ENCODE data around the gene LRIT3.
"Not testable (repeated sequence)": the region's sequence is repeated elsewhere in the genome, so short reads cannot be mapped to it uniquely, and the experiment has no call there.

Gene LRIT3

GRCh38 chr4:109872065-109872464 is 24.2 kb downstream of the LRIT3 start:
- no peaks in the 10 kb centered on the region for H3K4me1 ChIP-seq (ENCODE audit: control insufficient read depth, low read depth, low read length)
- H2BK15ac ChIP-seq (replicated peaks; ENCODE audit: low read depth) = no peak overlapping the region
- H3K79me1 ChIP-seq (ENCODE audit: low read length) = no peaks in the 10 kb centered on the region
- no peak overlapping the region for H3K56ac ChIP-seq (ENCODE audit: low read length)
- H2BK120ac ChIP-seq (ENCODE audit: low read depth, low read length) = no peak overlapping the region
- H2AK5ac ChIP-seq (ENCODE audit: low read length) = no peak overlapping the region
- H3K27ac ChIP-seq (ENCODE audit: low read depth, low read length) = no peak overlapping the region
- WGBS (ENCODE audit: extremely low coverage, insufficient coverage, low lambda C conversion rate) = no CpG with 5 or more reads among the region's 2 CpGs
- H3K36me3 ChIP-seq (ENCODE audit: control insufficient read depth, insufficient read depth, low read length) = no peaks in the 10 kb centered on the region
- H3K23ac ChIP-seq (ENCODE audit: low read length) = no peak overlapping the region
- H4K5ac ChIP-seq (ENCODE audit: low read length) = no peak overlapping the region
- no peak overlapping the region for H2BK5ac ChIP-seq (ENCODE audit: low read length)
- H4K8ac ChIP-seq (ENCODE audit: low read depth, low read length) = no peak overlapping the region
- no peak overlapping the region for H3K4me2 ChIP-seq (ENCODE audit: low read length)
- no peaks in the 10 kb centered on the region for H3K79me2 ChIP-seq (ENCODE audit: control insufficient read depth, insufficient read depth, low read length)
- no peaks in the 10 kb centered on the region for H3K27me3 ChIP-seq (ENCODE audit: insufficient read depth, low read length, poor library complexity)
- H3K18ac ChIP-seq (ENCODE audit: low read length) = no peak overlapping the region
- H3K4me3 ChIP-seq (ENCODE audit: low read length) = no peak overlapping the region
- no peak for DNase-seq
- H3K9ac ChIP-seq (ENCODE audit: low read length) = no peak overlapping the region
- no peak overlapping the region for H3K4ac ChIP-seq (ENCODE audit: low read depth, low read length)

GRCh38 chr4:109872950-109873656 is 25.2 kb downstream of the LRIT3 start:
- no peaks in the 10 kb centered on the region for H3K79me2 ChIP-seq (ENCODE audit: control insufficient read depth, insufficient read depth, low read length)
- WGBS (ENCODE audit: extremely low coverage, insufficient coverage, low lambda C conversion rate) = no CpG with 5 or more reads among the region's 6 CpGs
- H3K27me3 ChIP-seq (ENCODE audit: insufficient read depth, low read length, poor library complexity) = no peaks in the 10 kb centered on the region
- H2BK15ac ChIP-seq (replicated peaks; ENCODE audit: low read depth) = no peak overlapping the region
- no peak overlapping the region for H2BK120ac ChIP-seq (ENCODE audit: low read depth, low read length)
- no peak overlapping the region for H3K18ac ChIP-seq (ENCODE audit: low read length)
- no peak for DNase-seq
- H3K4me2 ChIP-seq (ENCODE audit: low read length) = no peak overlapping the region
- no peak overlapping the region for H4K8ac ChIP-seq (ENCODE audit: low read depth, low read length)
- H3K9ac ChIP-seq (ENCODE audit: low read length) = no peak overlapping the region
- no peak overlapping the region for H3K23ac ChIP-seq (ENCODE audit: low read length)
- H3K4me1 ChIP-seq (ENCODE audit: control insufficient read depth, low read depth, low read length) = no peaks in the 10 kb centered on the region
- no peak overlapping the region for H2AK5ac ChIP-seq (ENCODE audit: low read length)
- no peak overlapping the region for H3K27ac ChIP-seq (ENCODE audit: low read depth, low read length)
- no peak overlapping the region for H2BK5ac ChIP-seq (ENCODE audit: low read length)
- H3K4me3 ChIP-seq (ENCODE audit: low read length) = no peak overlapping the region
- H3K36me3 ChIP-seq (ENCODE audit: control insufficient read depth, insufficient read depth, low read length) = no peaks in the 10 kb centered on the region
- no peak overlapping the region for H3K56ac ChIP-seq (ENCODE audit: low read length)
- no peaks in the 10 kb centered on the region for H3K79me1 ChIP-seq (ENCODE audit: low read length)
- no peak overlapping the region for H4K5ac ChIP-seq (ENCODE audit: low read length)
- no peak overlapping the region for H3K4ac ChIP-seq (ENCODE audit: low read depth, low read length)

- no peaks in the 10 kb centered on the region for H3K36me3 ChIP-seq (ENCODE audit: control insufficient read depth, insufficient read depth, low read length)
- DNase-seq = no peak
- H3K79me1 ChIP-seq (ENCODE audit: low read length) = no peaks in the 10 kb centered on the region
- no peak overlapping the region for H2BK120ac ChIP-seq (ENCODE audit: low read depth, low read length)
- no peak overlapping the region for H2BK5ac ChIP-seq (ENCODE audit: low read length)
- H2BK15ac ChIP-seq (replicated peaks; ENCODE audit: low read depth) = no peak overlapping the region
- H3K79me2 ChIP-seq (ENCODE audit: control insufficient read depth, insufficient read depth, low read length) = no peaks in the 10 kb centered on the region
- H2AK5ac ChIP-seq (ENCODE audit: low read length) = no peak overlapping the region
- H4K8ac ChIP-seq (ENCODE audit: low read depth, low read length) = no peak overlapping the region
- no peak overlapping the region for H3K18ac ChIP-seq (ENCODE audit: low read length)
- WGBS (ENCODE audit: extremely low coverage, insufficient coverage, low lambda C conversion rate) = no CpG with 5 or more reads among the region's 11 CpGs
- H3K4ac ChIP-seq (ENCODE audit: low read depth, low read length) = no peak overlapping the region
- H3K56ac ChIP-seq (ENCODE audit: low read length) = no peak overlapping the region
- H3K4me3 ChIP-seq (ENCODE audit: low read length) = no peak overlapping the region
- H3K23ac ChIP-seq (ENCODE audit: low read length) = no peak overlapping the region
- H3K27me3 ChIP-seq (ENCODE audit: insufficient read depth, low read length, poor library complexity) = no peaks in the 10 kb centered on the region
- H3K4me1 ChIP-seq (ENCODE audit: control insufficient read depth, low read depth, low read length) = no peaks in the 10 kb centered on the region
- H3K27ac ChIP-seq (ENCODE audit: low read depth, low read length) = no peak overlapping the region
- H4K5ac ChIP-seq (ENCODE audit: low read length) = no peak overlapping the region
- no peak overlapping the region for H3K4me2 ChIP-seq (ENCODE audit: low read length)
- H3K9ac ChIP-seq (ENCODE audit: low read length) = no peak overlapping the region
Measured at GRCh38 chr4:109873791-109874514, 26.0 kb downstream of the LRIT3 start.

GRCh38 chr4:109875106-109875505 is 27.2 kb downstream of the LRIT3 start:
- no peak overlapping the region for H3K9ac ChIP-seq (ENCODE audit: low read length)
- H3K4me1 ChIP-seq (ENCODE audit: control insufficient read depth, low read depth, low read length) = no peaks in the 10 kb centered on the region
- H2BK15ac ChIP-seq (replicated peaks; ENCODE audit: low read depth) = no peak overlapping the region
- H3K56ac ChIP-seq (ENCODE audit: low read length) = no peak overlapping the region
- DNase-seq = no peak
- H3K23ac ChIP-seq (ENCODE audit: low read length) = no peak overlapping the region
- no peak overlapping the region for H4K8ac ChIP-seq (ENCODE audit: low read depth, low read length)
- no peak overlapping the region for H4K5ac ChIP-seq (ENCODE audit: low read length)
- no peaks in the 10 kb centered on the region for H3K79me2 ChIP-seq (ENCODE audit: control insufficient read depth, insufficient read depth, low read length)
- H2BK120ac ChIP-seq (ENCODE audit: low read depth, low read length) = no peak overlapping the region
- H3K36me3 ChIP-seq (ENCODE audit: control insufficient read depth, insufficient read depth, low read length) = no peaks in the 10 kb centered on the region
- no peak overlapping the region for H3K18ac ChIP-seq (ENCODE audit: low read length)
- no peaks in the 10 kb centered on the region for H3K79me1 ChIP-seq (ENCODE audit: low read length)
- H3K4ac ChIP-seq (ENCODE audit: low read depth, low read length) = no peak overlapping the region
- no peak overlapping the region for H3K4me2 ChIP-seq (ENCODE audit: low read length)
- H3K4me3 ChIP-seq (ENCODE audit: low read length) = no peak overlapping the region
- H2BK5ac ChIP-seq (ENCODE audit: low read length) = no peak overlapping the region
- no peak overlapping the region for H3K27ac ChIP-seq (ENCODE audit: low read depth, low read length)
- H2AK5ac ChIP-seq (ENCODE audit: low read length) = no peak overlapping the region
- no peaks in the 10 kb centered on the region for H3K27me3 ChIP-seq (ENCODE audit: insufficient read depth, low read length, poor library complexity)
- WGBS (ENCODE audit: extremely low coverage, insufficient coverage, low lambda C conversion rate) = no CpG with 5 or more reads among the region's 1 CpG

- H3K36me3 ChIP-seq (ENCODE audit: control insufficient read depth, insufficient read depth, low read length); H2BK15ac ChIP-seq (replicated peaks; ENCODE audit: low read depth); H3K79me2 ChIP-seq (ENCODE audit: control insufficient read depth, insufficient read depth, low read length); H3K79me1 ChIP-seq (ENCODE audit: low read length); H3K27me3 ChIP-seq (ENCODE audit: insufficient read depth, low read length, poor library complexity); H2BK120ac ChIP-seq (ENCODE audit: low read depth, low read length); H4K5ac ChIP-seq (ENCODE audit: low read length); H3K27ac ChIP-seq (ENCODE audit: low read depth, low read length); H4K8ac ChIP-seq (ENCODE audit: low read depth, low read length); DNase-seq; H2BK5ac ChIP-seq (ENCODE audit: low read length); H3K4me2 ChIP-seq (ENCODE audit: low read length); H3K23ac ChIP-seq (ENCODE audit: low read length); H3K9ac ChIP-seq (ENCODE audit: low read length); H3K56ac ChIP-seq (ENCODE audit: low read length); H3K4ac ChIP-seq (ENCODE audit: low read depth, low read length); H2AK5ac ChIP-seq (ENCODE audit: low read length); H3K4me1 ChIP-seq (ENCODE audit: control insufficient read depth, low read depth, low read length); H3K4me3 ChIP-seq (ENCODE audit: low read length); H3K18ac ChIP-seq (ENCODE audit: low read length): not testable (repeated sequence)
- WGBS (ENCODE audit: extremely low coverage, insufficient coverage, low lambda C conversion rate) = no CpG with 5 or more reads among the region's 2 CpGs
Measured at GRCh38 chr4:109875553-109875952, 27.6 kb downstream of the LRIT3 start.
